NCI-H345 treated with DMSO at 0.1 percent for 48 hours (cell line): Measurements from ENCODE around the gene GHRHR.

ENCODE experiments used
- DNase-seq: peaks from one replicate; lab custom pipeline; 2025; ENCODE audit not compliant: unreplicated experiment; lab: John Stamatoyannopoulos, UW

GHRHR gene

DNA sequence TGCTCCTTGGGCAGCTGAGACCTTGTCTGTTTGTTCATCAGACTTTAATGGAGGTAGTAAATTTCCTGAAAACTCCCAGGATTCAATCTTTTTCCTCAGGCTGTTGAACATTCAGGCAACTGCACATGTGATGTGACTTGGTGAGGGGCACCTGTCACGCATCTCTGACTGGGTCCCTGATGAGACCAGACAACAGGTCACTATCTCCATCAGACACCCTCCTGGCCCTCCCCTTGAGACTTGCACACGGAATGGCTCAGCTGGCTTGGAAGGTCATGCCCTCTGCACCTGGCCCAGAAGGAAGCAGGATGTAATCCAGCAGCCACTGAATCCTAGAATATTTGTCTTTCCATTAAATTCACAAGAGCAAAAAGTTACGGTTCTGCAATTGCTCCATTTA, 36.2 kb upstream of the GHRHR start:
- DNase-seq: no peak

DNA sequence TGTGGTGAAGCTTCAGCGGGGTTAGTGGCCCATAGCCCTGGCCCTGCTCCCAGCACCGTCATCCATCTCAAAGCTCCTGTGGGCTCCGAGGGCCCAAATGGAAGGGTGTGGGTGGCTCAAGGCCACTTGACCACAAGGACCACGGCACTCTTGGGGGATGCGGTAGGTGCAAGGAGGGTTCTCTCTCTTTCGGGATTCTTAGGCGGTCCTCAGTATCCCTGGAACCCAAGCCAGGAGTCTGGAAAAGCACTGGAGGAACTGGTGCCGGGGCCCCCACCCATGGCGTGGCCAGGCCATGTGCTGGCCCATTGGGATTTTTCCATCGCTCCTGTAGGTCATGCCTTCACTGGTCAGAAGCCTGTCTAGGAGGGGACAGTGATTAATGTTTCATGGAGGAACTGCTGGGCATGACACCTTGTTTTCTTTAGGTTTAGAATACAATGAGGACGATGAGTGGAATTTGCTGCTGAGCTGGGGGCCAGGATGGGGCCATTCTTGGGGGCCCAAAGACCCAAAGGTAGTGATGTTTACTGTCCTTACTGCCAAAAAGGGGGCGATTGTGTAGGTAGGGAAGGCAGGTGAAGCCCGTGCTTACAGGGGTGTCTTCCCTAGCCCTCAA, 35.4 kb upstream of the GHRHR start:
- no peak for DNase-seq

DNA sequence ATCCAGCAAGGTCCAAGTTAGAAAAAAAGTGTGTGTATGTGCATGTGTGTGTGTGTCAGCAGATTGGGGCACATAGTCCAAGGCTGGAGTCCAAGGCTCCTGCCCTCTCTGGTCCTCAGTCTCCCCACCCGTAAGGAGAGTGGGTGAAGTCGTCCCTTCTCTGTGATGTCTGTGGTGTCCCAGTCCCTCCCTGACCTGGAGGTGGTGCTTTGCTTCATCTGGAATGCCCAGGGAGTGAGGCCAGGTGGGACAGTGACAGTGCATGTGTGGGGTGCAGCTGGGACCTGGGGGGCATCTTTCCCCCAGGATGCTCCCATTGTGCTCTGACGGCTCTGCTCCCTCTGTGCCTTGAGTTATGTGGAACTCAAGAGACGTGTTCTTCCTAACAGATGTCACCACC, 34.1 kb upstream of the GHRHR start:
- no peak for DNase-seq

DNA sequence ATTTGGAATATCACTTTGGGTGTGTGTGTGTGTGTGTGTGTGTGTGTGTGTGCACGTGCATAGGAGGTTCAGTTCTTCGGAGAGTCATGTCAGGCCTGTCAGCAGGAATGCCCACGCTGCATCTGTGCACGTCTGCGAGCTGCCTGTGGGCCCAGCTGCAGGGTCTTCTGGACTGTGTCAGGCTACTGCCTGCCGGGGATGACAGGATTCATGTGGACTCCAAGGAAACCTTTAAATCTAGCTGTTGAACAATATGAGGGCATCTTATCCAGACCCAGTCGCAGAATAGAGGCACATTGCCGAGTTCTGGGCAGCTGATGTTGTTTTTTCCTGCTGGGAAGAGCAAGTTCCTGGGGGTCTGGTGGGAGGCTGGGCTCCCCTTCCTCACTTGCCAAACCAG, 33.1 kb upstream of the GHRHR start:
- no peak for DNase-seq

DNA sequence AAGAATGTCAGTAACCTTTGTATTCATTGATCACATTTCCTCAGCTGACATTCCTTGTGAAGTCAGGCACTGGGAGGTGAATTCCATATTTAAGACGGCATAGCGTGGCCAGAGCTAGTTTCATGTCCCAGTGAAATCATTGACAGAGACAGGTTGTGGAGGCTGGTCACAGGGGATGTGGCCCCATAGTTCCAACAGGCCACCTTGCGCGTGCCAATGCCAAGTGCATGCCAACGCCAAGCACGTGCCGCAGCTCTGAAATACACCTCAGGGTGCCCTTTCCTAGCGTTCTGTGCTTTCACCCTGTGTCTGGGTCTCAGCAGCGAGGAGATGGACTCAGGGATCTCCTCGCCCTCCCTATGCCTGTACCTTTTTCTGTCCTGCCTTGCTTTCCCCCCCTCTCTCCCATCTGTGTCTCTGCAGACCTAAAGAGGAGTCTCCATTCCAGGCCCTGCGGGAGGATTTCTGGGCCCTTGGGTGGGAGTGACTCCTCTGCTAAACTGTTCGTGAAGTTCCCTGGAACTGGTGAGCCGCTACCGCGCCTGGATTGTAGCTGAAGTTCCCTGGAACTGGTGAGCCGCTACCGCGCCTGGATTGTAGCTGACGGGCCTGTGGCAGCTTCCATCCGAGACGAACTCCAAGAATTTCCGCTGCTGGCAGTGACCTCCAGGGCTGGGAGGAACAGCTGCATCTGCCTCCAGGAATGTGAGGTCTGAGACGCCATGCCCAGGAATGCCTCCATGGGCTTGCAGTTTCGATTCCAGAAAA, 32.4 kb upstream of the GHRHR start:
- no peak for DNase-seq

DNA sequence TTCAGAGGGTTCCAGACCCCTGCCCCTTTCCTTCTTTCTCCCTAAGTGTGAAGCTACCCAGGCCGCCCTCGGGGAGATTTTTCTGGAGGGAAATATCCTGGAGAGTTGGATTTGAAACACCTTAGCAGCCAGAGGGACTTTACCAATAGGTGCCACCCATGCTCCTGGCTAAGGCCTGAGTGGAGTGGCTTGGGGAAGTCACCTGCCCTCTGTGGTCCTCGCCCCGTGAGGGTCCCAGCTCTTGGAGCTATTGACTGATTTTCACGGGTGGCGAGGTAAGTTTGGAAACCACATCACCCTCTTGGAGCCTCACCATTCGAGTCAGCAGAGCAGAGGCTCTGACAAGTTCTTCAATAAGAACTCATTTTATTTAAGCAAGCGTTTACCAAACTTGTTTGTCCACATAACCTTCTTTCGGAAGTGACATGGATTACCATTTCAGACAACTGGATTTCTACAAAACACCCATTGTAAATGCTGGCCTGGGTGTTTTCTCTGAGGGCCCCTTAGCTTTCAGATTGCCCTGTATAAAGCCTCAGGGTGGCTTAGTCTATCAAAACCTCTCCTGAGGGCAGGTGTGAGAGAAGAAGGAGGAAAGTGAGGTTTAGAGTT, 31.7 kb upstream of the GHRHR start:
- DNase-seq: no peak

DNA sequence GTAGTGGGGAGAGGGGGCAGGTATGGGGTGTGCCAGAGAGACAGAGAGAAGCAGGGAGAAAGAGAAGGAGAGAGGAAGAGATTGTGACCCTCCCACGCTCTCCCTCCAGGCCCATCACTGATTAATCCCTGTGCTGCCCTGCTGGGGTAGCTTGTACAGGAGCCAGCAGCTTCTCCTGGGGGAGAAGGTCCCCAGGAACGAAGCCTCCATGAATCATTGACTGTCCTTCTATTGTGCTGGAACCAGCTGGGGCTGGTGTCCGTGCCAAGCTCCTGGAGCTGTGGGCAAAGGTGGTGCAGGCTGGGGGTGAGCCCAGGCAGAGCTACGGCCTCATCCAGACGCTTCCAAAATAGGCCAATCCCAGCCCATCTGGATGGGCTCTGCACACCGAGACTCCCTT, 31.2 kb upstream of the GHRHR start:
- DNase-seq: no peak

DNA sequence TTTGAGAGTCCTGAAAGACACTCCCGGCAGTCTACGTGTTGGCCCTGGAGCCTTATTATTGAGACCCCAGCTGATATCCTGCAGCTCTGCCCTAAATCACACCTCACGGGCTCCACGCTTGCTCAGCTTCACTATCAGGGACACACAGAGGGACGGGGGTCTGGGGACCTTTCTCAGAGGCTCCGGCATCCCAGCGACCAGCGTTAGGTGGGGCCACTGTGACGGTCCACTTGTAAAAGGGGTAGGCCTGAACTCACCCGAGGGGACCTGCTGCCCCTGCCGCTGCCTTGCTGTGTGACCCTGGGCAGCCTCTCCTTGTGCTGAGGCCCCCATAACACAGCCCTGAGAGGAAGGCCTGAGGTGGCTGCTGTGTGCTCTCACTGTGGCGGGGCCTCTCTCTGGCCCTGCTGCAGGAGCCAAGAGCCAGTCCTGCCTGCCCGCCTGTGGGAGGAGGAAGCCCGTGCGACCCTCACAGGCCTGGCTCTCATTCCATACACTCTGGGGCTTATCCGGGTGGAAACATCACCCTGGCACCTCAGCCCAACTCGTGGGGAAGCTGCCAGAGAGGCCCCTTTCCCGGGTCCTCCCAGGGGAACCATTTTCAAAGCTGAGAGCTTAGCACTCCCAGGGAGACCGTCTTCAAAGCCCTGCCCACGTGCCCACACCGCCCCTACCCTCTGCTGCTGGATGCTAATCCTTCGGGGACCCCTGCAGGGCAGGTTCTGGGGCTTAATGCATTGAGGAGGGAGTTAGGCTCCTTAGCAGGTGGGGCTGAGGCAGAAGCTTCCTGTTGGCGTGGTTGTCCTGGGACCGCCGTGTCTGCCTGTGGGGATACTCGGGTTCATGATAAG, 30.4 kb upstream of the GHRHR start:
- DNase-seq: no peak

DNA sequence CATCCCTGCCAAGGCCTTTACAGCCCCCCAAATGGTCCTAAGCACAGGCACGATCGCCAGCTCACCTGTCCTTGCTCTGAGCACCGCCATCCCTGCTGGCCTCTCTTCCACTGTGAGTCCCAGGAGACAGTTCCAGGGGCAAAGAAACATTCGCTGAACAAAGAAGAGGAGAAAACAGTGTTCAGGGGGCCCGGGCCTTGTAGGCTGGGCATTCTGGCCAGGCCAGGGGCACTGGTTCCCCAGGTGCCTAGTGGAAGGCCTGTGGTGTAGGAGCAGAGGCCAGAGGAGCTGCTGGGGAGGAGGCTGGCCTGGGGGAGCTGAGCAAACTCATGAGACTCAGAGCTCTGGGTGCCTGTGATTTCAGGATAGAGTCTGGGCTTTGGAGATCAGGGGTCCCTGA, 29.5 kb upstream of the GHRHR start:
- DNase-seq: no peak

DNA sequence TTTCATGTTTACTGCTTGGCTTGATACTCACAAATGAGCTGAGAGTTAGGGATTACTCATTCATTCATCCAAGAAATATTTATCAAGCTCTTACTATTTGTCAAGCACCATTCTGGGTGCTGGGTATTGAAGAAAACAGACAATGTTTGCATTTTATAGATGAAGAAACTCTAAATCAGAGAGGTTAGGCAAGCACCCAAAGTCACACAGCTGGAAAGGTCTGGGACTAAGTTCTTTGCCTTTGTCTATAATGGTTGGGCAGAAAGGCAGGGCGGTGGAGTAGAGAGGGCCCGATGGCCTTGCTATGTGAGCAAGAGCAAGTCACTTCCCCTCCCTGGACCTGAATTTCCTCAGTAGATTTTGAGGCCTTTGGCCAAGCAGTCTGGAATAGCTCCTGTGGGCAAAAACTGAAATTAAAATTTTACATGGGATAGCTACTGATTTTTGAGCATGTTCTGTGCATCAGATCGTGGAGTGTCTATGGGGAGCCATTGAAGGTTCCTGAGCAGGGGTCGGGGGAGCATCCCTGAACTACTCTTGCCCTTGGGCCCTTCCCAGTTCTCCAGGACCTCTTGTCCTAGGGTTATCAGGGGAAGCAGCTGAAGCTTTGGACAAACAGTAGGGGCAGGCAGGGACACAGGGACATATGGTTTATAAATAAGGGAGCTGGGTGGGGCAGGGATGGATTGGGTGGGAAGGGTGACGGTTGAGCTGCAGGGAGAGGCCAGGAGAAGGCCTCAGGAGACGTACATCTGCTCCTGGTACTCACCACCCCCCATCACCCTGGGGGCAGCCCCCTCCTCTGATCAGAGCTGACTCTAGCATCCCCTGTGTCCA, 28.8 kb upstream of the GHRHR start:
- no peak for DNase-seq

DNA sequence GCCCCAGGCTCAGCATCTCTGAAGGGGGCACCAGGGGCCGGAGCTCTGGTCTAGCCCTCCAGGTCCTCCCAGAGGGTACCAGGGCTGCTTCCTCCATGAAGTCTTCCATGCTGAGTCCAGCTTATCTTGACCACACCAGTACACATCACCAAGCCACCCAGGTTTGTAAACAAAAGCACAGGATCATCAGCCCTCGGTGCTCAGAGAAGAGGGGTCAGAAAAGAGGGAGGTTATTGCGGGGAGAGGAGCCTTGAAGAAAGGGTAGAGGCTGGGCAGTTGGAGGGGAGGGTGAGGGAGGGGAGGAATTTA, 28.2 kb upstream of the GHRHR start:
- DNase-seq: no peak

DNA sequence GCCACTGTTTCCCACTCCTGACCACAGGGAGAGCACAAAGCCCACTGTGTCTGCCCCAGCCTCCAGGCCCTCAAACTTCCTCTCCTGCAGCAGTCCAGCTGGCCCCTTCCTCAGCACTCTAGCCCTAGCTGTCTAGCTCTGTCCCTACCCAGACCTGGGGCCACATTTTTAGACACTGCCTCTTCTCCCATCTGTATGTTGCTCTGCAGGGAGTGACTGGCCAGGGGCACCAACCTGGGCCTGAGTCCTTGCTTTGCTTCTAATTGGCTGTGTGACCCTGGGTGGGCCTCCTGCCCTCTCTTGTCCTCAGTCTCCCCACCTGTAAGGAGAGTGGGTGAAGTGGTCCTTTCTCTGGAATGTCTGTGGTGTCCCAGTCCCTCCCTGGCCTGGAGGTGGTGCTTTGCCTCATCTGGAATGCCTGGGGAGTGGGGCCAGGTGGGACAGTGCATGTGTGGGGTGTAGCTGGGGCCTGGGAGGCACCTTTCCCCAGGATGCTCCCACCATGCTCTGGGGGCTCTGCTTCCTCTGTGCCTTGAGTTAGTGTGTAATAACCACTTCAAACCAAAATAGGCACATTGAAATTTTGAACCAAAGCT, 27.0 kb upstream of the GHRHR start:
- DNase-seq: no peak

DNA sequence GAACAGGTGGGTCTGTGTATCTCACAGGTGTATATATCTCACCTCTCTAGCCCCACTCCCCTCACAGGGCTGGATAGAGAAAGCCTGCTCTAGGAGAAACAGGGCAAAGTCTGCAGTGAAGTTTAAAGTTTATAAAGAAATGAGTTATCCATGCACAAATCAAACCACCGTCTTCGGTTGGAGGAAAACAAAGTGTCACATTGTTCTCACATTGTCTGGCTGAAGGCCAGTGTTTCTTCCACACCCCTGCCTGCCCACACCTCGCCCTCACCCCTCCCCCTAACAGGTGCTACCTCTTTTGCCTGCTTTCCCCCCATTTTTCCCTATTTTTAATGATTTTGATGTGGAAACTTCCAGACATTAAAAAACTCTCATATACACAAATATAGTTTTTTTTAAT, 26.3 kb upstream of the GHRHR start:
- DNase-seq: no peak

DNA sequence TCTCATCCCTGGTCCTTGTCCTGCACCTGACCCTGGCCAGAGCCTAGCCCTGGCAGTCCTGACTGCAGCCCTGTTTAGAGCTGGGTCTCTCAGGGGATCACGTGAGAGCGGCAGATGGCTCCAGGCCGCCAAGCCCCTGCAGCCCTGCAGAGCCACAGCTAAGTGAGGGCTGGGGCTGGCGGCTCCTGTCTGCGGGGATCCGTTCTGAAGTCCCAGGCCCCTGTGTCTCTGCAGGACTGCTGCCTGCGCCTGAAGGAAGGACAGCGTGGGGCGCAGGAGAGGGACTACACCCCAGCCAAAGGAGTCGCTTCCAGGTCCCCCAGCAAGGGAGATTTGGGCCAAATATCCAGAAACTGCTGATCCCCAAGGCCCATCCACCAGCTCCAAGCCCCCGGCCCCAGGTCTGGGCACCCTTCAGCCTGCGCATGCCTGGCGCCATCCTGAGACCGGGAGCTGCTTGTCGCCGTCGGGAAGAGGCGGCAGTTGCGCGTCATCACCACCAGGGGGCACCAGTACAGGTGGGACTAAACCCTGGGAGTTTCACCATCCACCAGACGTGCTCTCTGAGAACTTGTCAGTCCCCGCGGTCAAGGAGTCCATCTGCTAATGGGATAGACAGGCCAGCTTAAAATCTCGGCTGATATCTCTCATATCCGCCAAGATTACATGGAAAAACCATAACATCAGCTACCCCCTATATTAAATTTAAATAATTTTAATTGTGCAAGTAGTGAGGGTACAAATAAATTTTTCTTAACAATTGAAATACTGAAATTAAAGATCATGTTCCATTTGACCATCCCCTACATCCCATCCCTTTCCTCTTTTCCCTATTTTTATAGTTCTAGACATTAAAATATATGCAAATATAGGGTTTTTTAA, 25.1 kb upstream of the GHRHR start:
- peak; percentile 73 for DNase-seq

DNA sequence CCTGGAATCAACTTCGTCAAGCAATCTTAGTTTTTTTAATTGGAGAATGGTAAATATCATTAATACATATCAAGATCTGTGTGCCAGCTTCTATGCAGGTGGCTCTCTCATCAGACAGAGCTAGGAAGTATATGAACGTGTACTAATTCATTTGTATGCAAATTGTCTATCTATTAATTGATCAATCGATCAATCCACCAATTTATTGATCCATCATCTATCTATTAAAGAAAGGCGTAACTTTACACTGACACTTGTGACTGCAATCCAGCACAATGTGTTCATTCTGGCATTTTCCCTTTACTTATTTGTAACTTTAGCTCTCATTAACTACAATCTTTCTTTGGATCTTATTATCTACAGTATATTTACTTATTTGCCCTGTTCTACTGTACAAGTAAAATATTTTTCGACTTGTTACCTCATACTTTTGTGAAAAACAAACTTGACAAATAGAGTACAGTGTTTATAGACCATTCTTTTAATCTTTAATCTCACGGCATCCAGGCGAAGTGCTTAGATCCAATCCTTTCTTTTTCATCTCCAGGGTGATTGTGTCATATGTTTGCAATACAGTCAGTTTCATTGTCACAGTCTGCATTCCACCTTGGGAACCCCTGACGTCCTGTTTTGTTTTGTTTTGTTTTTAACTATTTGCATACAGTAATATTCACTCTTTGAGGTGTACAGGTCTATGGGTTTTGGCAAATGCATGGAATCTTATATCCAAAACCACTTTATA, 22.0 kb upstream of the GHRHR start:
- no peak for DNase-seq

DNA sequence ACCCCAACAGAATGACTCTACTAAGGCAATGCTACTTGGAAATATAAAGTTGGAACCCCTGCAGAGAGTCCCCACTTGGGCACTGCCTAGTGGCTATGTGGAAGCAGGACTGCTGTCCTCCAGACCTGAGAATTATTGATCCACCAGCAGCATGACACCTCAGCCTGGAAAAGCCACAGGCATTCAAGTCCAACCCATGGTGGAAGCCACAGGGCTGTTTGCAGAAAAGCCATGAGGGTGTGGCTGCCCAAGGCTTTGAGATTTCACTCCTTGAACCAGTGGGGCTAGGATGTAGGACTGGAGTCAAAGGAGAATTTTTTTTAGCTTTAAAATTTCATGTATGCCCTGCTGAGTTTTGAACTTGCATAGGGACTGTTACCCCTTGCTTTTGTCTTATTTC, 13.6 kb upstream of the GHRHR start:
- DNase-seq: no peak

DNA sequence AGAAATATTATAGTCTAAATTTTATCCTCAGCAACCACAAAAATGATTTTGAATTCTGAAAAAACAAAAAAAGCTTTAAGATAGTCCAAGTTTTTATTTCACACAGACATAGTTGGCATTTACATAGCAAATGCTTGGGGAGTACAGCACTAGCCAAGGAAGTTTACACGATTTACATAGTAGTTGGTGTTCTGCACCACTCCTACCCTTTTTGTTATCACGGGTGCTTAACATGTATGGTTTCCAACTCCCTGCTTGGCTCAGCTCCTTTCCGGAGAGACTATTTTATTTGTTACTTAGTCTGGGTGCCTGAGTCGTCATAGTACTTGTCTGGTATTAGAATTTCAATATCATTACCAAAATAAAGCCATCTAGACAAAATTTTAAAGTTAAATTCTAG, 8.8 kb upstream of the GHRHR start:
- no peak for DNase-seq

DNA sequence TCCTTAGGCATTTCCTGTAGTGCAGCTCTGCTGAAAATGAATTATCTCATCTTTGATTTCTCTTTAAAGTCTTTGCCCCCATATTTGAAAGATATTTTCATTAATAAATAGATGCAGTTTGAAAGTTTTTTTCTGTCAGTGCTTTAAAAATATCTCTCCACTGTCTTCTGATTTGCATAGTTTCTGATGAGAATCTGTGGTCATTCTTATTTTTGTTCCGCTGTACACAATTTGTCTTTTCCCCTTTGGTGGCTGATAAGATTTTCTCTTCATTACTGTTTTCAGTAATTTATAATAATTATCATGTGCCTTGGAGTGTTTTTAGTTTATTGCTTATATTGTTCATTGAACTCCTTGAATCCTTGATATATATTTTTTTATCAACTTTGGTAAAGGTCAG, 7.0 kb upstream of the GHRHR start:
- no peak for DNase-seq

DNA sequence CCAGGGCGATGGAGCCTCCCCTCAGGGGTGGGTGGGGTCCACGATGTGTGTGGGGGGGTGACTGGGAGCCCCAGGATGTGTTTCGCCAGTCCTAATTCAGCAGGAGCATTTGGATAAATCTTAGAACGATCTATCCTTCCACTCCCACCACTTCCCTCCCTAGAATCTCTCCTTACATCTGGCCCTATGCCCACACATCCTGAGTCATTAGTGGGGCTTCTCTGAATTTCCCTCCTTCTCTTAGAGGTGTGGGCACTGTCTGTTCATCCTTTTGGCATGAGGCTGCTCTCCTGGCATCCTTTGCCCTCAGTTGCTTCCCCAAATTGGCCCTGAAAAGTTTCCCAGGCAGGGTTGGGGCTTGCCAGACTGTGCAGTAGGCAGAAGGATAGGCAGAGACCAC, 1.6 kb downstream of the GHRHR start:
- DNase-seq: no peak
